ENCODE data around the gene DNAJC18.
"Not testable (repeated sequence)": the region's sequence is repeated elsewhere in the genome, so short reads cannot be mapped to it uniquely, and the experiment has no call there.

DNAJC18 gene

GRCh38 chr5:139451878-139452660, 12.7 kb upstream of the DNAJC18 start:
- no peak for TF ChIP-seq CTCF (conservative IDR thresholded peaks at IDR 0.05; ENCODE audit: low read length)
- DNase-seq (ENCODE audit: low read depth) = no peak
- no peak overlapping the region for H3K4me3 ChIP-seq (ENCODE audit: low read length)

DNA sequence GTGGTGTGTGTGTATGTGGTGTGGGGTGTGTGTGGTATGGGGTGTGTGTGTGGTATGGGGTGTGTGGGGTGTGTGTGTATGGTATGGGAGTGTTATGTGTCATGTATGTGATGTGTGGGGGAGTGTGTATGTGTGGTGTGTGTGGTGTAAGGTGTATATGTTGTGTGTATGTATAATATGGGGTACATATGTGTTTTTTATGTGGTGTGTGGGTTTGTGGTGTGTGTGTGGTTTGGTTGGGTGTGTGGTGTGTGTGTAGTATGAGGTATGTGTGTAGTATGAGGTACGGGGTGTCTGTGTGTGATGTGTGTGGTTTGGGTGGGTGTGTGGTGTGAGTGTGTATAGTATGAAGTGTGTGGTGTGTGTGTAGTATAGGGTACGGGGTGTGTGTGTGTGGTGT, 11.9 kb upstream of the DNAJC18 start:
- no peak overlapping the region for H3K4me3 ChIP-seq (ENCODE audit: low read length)
- no peak for TF ChIP-seq CTCF (conservative IDR thresholded peaks at IDR 0.05; ENCODE audit: low read length)
- no peak for DNase-seq (ENCODE audit: low read depth)

GRCh38 chr5:139446956-139447779, 7.8 kb upstream of the DNAJC18 start:
- H3K4me3 ChIP-seq (ENCODE audit: low read length) = no peak overlapping the region
- DNase-seq (ENCODE audit: low read depth) = peak; percentile 58
- no peak for TF ChIP-seq CTCF (conservative IDR thresholded peaks at IDR 0.05; ENCODE audit: low read length)

DNA sequence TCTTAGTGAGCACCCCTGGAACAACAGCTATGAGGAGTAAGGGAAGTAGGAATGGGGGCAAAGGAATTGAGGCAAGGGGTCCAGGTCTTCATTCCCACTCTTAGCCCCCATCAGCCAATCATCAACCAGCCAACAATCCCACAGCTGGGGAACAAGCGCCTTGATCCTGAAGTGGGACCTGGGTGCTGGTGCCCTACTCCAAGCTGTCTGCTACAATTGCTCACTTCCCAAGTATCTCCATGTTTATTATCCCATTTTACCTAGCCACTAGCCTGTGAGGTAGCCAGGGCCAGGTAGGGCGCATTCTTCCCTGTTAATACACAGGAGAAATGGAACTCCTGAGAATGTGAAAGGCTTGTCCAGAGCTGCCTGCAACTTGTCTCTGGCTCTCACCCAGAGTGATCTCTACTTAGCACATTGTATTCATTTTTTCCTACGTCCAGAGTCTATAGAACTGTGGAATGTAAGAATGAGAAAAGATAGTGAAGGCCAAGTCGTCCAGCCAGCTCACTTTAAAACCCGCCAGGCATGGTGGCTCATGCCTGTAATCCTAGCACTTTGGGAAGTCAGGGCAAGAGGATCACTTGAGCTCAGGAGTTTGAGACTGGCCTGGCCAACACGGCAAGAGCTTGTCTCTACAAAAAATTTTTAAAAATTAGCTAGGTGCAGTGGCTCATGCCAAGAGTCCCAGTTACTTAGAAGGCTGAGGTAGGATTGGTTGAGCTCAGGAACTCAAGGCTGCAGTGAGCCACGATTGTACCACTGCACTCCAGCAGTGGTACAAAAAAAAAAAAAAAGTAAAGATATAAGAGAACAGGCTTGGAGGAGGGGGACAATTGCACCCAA, 6.2 kb upstream of the DNAJC18 start:
- TF ChIP-seq CTCF (conservative IDR thresholded peaks at IDR 0.05; ENCODE audit: low read length) = no peak
- peak; percentile 87 for DNase-seq (ENCODE audit: low read depth)
- no peak overlapping the region for H3K4me3 ChIP-seq (ENCODE audit: low read length)

DNA sequence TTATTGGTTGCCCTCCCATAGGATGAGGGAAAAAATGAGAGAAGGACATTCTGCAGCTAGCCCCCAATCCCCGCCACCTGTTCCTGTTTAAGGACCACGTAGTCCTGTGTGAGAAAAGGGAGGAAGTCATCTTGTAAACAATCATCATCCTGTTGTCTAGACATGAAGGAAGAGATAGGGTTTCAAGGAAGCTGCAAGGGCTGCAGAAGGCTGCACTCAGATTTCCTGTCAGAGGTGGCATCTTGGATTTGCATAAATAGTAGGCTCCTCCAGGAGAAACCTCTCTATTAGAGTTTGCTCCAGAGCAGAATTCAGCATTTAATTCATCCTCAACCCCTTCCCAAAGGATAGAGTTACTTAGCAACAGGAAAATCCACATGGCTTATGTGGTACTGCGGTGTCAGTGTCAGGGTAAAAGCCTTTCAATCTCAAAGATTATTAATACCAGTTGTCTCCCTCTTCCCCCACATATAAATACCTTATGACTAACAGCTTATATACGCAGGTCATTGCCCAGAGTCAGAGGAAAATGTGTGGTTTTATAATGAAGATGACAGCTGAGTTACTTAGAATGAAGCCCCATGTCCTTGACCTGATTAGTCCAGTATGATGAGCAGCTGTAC, 4.6 kb upstream of the DNAJC18 start:
- H3K4me3 ChIP-seq (ENCODE audit: low read length) = no peak overlapping the region
- TF ChIP-seq CTCF (conservative IDR thresholded peaks at IDR 0.05; ENCODE audit: low read length) = no peak
- peak; percentile 95 for DNase-seq (ENCODE audit: low read depth)

DNA sequence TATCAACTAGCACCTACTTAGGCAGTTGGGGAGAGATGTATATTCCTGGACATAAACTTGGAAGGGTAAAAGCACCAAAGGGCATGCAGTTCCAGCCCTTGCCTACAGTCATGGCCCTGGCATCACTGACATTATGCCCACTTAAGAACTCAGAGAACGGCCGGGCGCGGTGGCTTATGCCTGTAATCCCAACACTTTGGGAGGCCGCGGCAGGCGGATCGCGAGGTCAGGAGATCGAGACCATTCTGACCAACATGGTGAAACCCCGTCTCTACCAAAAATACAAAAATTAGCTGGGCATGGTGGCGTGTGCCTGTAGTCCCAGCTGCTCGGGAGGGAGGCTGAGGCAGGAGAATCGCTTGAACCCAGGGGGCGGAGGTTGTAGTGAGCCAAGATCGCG, 1.1 kb upstream of the DNAJC18 start:
- H3K4me3 ChIP-seq (ENCODE audit: low read length); DNase-seq (ENCODE audit: low read depth): not testable (repeated sequence)

GRCh38 chr5:139438707-139439012, 665 bp downstream of the DNAJC18 start:
- no peak for DNase-seq (ENCODE audit: low read depth)
- TF ChIP-seq CTCF (conservative IDR thresholded peaks at IDR 0.05; ENCODE audit: low read length) = no peak
- peak overlapping the region; percentile 98 for H3K4me3 ChIP-seq (ENCODE audit: low read length)

All from AG10803 (cell line).